GM12878 (cell line): ENCODE data around the gene KCNQ1. TPM values are rescaled to one million over a fixed set of nuclear protein-coding genes. Genes with fewer than 3 reads are reported as not detected.

Experiments
- GATAD2B ChIP-seq: fragments of 450-650 bp; conservative IDR thresholded peaks from 2 replicates; pipeline ENCODE4 v1.6.1; 2017; ENCODE audit warnings: low read depth, mild to moderate bottlenecking, moderate library complexity
- HCFC1 ChIP-seq: fragments of 150-350 bp; IDR thresholded peaks from 2 replicates; pipeline ENCODE4 v1.6.1; 2014; ENCODE audit warnings: low read length
- HDAC2 ChIP-seq: fragments of 200-600 bp; sonication (generic); IDR thresholded peaks from 2 replicates; pipeline ENCODE4 v1.6.1; 2017
- NBN ChIP-seq: fragments of 450-650 bp; IDR thresholded peaks from 2 replicates; pipeline ENCODE4 v1.6.1; 2016
- PAX8 ChIP-seq: fragments of 450-650 bp; IDR thresholded peaks from 2 replicates; pipeline ENCODE4 v1.6.1; 2017; ENCODE audit warnings: mild to moderate bottlenecking, moderate library complexity
- POLR2AphosphoS2 ChIP-seq: IDR thresholded peaks from 2 replicates; pipeline ENCODE4 v1.6.1; 2011; ENCODE audit warnings: low read depth, mild to moderate bottlenecking, low read length, improper control_type of control experiment, moderate library complexity
- POLR2AphosphoS5 ChIP-seq: IDR thresholded peaks from 2 replicates; pipeline ENCODE4 v1.6.1; 2011; ENCODE audit warnings: mild to moderate bottlenecking, low read length, inconsistent platforms
- POU2F2 ChIP-seq: IDR thresholded peaks from 3 replicates; pipeline ENCODE4 v1.6.1; 2011; ENCODE audit warnings: low read depth, mild to moderate bottlenecking, low read length, borderline replicate concordance
- SRF ChIP-seq, 2 experiments: IDR thresholded peaks; 2 replicates each; pipeline ENCODE4 v1.6.1; 2011; ENCODE audit warnings: low read depth in 2 of 2, low read length in 2 of 2, mild to moderate bottlenecking in 1 of 2, moderate library complexity in 1 of 2
- SUPT20H ChIP-seq: IDR thresholded peaks from 2 replicates; pipeline ENCODE4 v1.6.1; 2011; ENCODE audit warnings: low read depth, mild to moderate bottlenecking, low read length, moderate library complexity, borderline replicate concordance; ENCODE audit not compliant: control insufficient read depth
- TBL1XR1 ChIP-seq: IDR thresholded peaks from 2 replicates; pipeline ENCODE4 v1.6.1; 2012; ENCODE audit warnings: low read depth, low read length, improper control_type of control experiment
- TCF3 ChIP-seq: IDR thresholded peaks from 2 replicates; pipeline ENCODE4 v1.6.1; 2012; ENCODE audit warnings: low read depth, mild to moderate bottlenecking, low read length, borderline replicate concordance; ENCODE audit not compliant: insufficient read depth
- polyA plus RNA-seq, 11 experiments: library from polyadenylated mRNA; depleted of rRNA in 4 of 11; unstranded in 6 of 11; stranded (reverse) in 5 of 11; fragments of >200 nt; fragmentation: Nextera tagmentation in 4 of 11; fragmentation: Illumina TruSeq in 1 of 11; extraction: Ambion mirVana in 4 of 11; extraction: Trizol in 1 of 11; gene quantifications; 1 replicate in 1 of 11; 2 replicates in 10 of 11; pipeline versions ENCODE4 v1.2.1 to v1.2.3, GENCODE V29; 2011 to 2016; ENCODE audit warnings: inconsistent platforms in 2 of 11, missing spikeins in 2 of 11, low read depth in 1 of 11
- total RNA-seq, 4 experiments: library from RNA; depleted of rRNA in 3 of 4; stranded (reverse); fragments of >200 nt in 3 of 4; fragmentation: Illumina TruSeq in 1 of 4; extraction: Trizol in 1 of 4; gene quantifications; 2 replicates each; pipeline versions ENCODE4 v1.2.1 to v1.2.3, GENCODE V29; 2013 to 2021
- TF ChIP-seq, protein P1 (sequence below): IDR thresholded peaks from 2 replicates; pipeline ENCODE4 v1.6.1; 2012; ENCODE audit warnings: improper control_type of control experiment, low read depth, low read length; ENCODE audit not compliant: insufficient replicate concordance
- TF ChIP-seq, protein P2 (sequence below): fragments of 450-650 bp; IDR thresholded peaks from 2 replicates; pipeline ENCODE4 v1.6.1; 2017; ENCODE audit warnings: antibody characterized with exemption, mild to moderate bottlenecking, moderate library complexity
- TF ChIP-seq, protein P3 (sequence below): fragments of 150-350 bp; IDR thresholded peaks from 2 replicates; pipeline ENCODE4 v1.6.1; 2016; ENCODE audit warnings: low read depth, low read length
- TF ChIP-seq, protein P4 (sequence below): IDR thresholded peaks from 2 replicates; pipeline ENCODE4 v1.6.1; 2011; ENCODE audit warnings: mild to moderate bottlenecking, low read depth, low read length, moderate library complexity; ENCODE audit not compliant: insufficient replicate concordance

The KCNQ1 gene
- total and polyA plus RNA-seq, 10 of the 15 experiments (the other 5 are each of a cell fraction or from before 2014, with no cell fraction given): 0.03 to 0.15 (median 0.12) TPM; not detected in 7

DNA sequence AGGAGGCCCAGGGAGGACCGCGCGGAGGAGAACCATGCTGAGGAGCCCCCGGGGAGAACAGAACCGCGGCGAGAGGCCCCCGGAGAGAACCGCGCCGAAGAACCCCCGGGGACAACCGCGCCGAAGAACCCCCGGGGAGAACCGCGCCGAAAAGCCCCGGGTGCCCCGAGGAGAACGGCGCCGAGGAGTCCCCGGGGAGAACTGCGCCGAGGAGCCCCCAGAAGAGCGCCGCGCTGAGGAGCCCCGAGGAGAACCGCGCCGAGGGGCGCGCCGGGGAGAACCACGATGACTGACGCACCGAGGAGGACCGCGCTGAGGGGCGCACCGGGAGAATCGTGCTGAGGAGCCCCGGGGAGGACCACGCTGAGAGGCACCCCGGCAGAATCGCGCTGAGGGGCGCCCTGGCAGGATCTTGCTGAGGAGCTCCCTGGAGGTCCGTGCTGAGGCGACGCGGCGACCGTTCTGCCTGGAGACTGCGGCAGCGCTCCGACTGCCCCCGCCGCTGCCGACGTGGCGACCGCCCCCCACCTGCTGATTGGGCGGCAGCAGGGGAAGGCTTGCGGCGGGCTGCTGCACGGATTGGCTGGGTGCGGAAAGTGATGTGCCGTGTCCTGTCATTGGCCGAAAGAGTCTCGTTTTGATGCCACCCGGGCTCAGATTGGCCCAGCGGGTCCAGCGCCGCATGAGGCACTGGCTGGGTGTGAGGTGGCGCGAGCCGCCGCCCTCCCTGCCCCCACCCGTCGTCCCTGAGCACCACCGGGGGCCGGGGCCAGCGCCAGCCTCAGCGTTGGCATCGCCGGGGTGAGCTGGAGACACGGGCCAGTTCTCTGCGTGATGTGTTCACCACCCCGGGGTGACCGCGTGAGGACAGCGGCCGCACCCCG, 255.0 kb downstream of the KCNQ1 start, which contains the start of gene KCNQ1OT1 (continued):
- TF ChIP-seq, protein P1, sequence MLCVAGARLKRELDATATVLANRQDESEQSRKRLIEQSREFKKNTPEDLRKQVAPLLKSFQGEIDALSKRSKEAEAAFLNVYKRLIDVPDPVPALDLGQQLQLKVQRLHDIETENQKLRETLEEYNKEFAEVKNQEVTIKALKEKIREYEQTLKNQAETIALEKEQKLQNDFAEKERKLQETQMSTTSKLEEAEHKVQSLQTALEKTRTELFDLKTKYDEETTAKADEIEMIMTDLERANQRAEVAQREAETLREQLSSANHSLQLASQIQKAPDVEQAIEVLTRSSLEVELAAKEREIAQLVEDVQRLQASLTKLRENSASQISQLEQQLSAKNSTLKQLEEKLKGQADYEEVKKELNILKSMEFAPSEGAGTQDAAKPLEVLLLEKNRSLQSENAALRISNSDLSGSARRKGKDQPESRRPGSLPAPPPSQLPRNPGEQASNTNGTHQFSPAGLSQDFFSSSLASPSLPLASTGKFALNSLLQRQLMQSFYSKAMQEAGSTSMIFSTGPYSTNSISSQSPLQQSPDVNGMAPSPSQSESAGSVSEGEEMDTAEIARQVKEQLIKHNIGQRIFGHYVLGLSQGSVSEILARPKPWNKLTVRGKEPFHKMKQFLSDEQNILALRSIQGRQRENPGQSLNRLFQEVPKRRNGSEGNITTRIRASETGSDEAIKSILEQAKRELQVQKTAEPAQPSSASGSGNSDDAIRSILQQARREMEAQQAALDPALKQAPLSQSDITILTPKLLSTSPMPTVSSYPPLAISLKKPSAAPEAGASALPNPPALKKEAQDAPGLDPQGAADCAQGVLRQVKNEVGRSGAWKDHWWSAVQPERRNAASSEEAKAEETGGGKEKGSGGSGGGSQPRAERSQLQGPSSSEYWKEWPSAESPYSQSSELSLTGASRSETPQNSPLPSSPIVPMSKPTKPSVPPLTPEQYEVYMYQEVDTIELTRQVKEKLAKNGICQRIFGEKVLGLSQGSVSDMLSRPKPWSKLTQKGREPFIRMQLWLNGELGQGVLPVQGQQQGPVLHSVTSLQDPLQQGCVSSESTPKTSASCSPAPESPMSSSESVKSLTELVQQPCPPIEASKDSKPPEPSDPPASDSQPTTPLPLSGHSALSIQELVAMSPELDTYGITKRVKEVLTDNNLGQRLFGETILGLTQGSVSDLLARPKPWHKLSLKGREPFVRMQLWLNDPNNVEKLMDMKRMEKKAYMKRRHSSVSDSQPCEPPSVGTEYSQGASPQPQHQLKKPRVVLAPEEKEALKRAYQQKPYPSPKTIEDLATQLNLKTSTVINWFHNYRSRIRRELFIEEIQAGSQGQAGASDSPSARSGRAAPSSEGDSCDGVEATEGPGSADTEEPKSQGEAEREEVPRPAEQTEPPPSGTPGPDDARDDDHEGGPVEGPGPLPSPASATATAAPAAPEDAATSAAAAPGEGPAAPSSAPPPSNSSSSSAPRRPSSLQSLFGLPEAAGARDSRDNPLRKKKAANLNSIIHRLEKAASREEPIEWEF: no peak
- TF ChIP-seq TBL1XR1: no peak
- TF ChIP-seq POLR2AphosphoS5: peak; percentile 99
- TF ChIP-seq POLR2AphosphoS2: peak; percentile 93
- no peak for TF ChIP-seq HDAC2
- peak; percentile 87; the same call in 2 of the 3 replicates for TF ChIP-seq POU2F2
- TF ChIP-seq, protein P2, sequence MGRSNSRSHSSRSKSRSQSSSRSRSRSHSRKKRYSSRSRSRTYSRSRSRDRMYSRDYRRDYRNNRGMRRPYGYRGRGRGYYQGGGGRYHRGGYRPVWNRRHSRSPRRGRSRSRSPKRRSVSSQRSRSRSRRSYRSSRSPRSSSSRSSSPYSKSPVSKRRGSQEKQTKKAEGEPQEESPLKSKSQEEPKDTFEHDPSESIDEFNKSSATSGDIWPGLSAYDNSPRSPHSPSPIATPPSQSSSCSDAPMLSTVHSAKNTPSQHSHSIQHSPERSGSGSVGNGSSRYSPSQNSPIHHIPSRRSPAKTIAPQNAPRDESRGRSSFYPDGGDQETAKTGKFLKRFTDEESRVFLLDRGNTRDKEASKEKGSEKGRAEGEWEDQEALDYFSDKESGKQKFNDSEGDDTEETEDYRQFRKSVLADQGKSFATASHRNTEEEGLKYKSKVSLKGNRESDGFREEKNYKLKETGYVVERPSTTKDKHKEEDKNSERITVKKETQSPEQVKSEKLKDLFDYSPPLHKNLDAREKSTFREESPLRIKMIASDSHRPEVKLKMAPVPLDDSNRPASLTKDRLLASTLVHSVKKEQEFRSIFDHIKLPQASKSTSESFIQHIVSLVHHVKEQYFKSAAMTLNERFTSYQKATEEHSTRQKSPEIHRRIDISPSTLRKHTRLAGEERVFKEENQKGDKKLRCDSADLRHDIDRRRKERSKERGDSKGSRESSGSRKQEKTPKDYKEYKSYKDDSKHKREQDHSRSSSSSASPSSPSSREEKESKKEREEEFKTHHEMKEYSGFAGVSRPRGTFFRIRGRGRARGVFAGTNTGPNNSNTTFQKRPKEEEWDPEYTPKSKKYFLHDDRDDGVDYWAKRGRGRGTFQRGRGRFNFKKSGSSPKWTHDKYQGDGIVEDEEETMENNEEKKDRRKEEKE: no peak
- no peak for TF ChIP-seq NBN
- TF ChIP-seq, protein P3, sequence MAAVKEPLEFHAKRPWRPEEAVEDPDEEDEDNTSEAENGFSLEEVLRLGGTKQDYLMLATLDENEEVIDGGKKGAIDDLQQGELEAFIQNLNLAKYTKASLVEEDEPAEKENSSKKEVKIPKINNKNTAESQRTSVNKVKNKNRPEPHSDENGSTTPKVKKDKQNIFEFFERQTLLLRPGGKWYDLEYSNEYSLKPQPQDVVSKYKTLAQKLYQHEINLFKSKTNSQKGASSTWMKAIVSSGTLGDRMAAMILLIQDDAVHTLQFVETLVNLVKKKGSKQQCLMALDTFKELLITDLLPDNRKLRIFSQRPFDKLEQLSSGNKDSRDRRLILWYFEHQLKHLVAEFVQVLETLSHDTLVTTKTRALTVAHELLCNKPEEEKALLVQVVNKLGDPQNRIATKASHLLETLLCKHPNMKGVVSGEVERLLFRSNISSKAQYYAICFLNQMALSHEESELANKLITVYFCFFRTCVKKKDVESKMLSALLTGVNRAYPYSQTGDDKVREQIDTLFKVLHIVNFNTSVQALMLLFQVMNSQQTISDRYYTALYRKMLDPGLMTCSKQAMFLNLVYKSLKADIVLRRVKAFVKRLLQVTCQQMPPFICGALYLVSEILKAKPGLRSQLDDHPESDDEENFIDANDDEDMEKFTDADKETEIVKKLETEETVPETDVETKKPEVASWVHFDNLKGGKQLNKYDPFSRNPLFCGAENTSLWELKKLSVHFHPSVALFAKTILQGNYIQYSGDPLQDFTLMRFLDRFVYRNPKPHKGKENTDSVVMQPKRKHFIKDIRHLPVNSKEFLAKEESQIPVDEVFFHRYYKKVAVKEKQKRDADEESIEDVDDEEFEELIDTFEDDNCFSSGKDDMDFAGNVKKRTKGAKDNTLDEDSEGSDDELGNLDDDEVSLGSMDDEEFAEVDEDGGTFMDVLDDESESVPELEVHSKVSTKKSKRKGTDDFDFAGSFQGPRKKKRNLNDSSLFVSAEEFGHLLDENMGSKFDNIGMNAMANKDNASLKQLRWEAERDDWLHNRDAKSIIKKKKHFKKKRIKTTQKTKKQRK: no peak
- peak; percentile 36; the same call in 1 of the 2 replicates for TF ChIP-seq HCFC1
- TF ChIP-seq, protein P4, sequence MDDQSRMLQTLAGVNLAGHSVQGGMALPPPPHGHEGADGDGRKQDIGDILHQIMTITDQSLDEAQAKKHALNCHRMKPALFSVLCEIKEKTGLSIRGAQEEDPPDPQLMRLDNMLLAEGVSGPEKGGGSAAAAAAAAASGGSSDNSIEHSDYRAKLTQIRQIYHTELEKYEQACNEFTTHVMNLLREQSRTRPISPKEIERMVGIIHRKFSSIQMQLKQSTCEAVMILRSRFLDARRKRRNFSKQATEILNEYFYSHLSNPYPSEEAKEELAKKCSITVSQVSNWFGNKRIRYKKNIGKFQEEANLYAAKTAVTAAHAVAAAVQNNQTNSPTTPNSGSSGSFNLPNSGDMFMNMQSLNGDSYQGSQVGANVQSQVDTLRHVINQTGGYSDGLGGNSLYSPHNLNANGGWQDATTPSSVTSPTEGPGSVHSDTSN: peak; percentile 36
- TF ChIP-seq PAX8: no peak
- no peak for TF ChIP-seq SUPT20H
- TF ChIP-seq TCF3: 0 out of 2 replicates have a peak, but pooled peaks have one; percentile 43
- TF ChIP-seq SRF (IDR thresholded peaks at IDR 0.05; ENCODE audit: low read depth in 2 of 2, low read length in 2 of 2): no peak
- 0 out of 2 replicates have a peak, but pooled peaks have one; percentile 48 for TF ChIP-seq GATAD2B
